Measurements from ENCODE around the gene SGSM2. TPM values are rescaled to one million over a fixed set of nuclear protein-coding genes. Genes with fewer than 3 reads are reported as not detected.

SGSM2 gene
- polyA plus RNA-seq, 1 donor from 2014 or later: 222 TPM

- H4K20me1 ChIP-seq (ENCODE audit: insufficient read depth): no peaks in the 10 kb centered on the region
- no peak overlapping the region for H3K4me2 ChIP-seq (ENCODE audit: low read length)
- no peaks in the 10 kb centered on the region for H3K79me2 ChIP-seq (replicated peaks; ENCODE audit: insufficient read depth, low read length)
- no peak for TF ChIP-seq EZH2 (IDR thresholded peaks at IDR 0.05; ENCODE audit: borderline replicate concordance, insufficient read depth, low read length, poor library complexity, severe bottlenecking)
- TF ChIP-seq RAD21 (conservative IDR thresholded peaks at IDR 0.05): no peak
- TF ChIP-seq, protein P1, sequence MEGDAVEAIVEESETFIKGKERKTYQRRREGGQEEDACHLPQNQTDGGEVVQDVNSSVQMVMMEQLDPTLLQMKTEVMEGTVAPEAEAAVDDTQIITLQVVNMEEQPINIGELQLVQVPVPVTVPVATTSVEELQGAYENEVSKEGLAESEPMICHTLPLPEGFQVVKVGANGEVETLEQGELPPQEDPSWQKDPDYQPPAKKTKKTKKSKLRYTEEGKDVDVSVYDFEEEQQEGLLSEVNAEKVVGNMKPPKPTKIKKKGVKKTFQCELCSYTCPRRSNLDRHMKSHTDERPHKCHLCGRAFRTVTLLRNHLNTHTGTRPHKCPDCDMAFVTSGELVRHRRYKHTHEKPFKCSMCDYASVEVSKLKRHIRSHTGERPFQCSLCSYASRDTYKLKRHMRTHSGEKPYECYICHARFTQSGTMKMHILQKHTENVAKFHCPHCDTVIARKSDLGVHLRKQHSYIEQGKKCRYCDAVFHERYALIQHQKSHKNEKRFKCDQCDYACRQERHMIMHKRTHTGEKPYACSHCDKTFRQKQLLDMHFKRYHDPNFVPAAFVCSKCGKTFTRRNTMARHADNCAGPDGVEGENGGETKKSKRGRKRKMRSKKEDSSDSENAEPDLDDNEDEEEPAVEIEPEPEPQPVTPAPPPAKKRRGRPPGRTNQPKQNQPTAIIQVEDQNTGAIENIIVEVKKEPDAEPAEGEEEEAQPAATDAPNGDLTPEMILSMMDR (IDR thresholded peaks at IDR 0.05; ENCODE audit: poor library complexity, severe bottlenecking): no peak
- TF ChIP-seq POLR2AphosphoS5 (IDR thresholded peaks at IDR 0.05): no peak
- no peak for TF ChIP-seq MXI1 (conservative IDR thresholded peaks at IDR 0.05; ENCODE audit: poor library complexity, severe bottlenecking)
- no peak for TF ChIP-seq EP300 (conservative IDR thresholded peaks at IDR 0.05; ENCODE audit: poor library complexity, severe bottlenecking)
- no peak for TF ChIP-seq SMC3 (conservative IDR thresholded peaks at IDR 0.05; ENCODE audit: poor library complexity)
- TF ChIP-seq, protein P2, sequence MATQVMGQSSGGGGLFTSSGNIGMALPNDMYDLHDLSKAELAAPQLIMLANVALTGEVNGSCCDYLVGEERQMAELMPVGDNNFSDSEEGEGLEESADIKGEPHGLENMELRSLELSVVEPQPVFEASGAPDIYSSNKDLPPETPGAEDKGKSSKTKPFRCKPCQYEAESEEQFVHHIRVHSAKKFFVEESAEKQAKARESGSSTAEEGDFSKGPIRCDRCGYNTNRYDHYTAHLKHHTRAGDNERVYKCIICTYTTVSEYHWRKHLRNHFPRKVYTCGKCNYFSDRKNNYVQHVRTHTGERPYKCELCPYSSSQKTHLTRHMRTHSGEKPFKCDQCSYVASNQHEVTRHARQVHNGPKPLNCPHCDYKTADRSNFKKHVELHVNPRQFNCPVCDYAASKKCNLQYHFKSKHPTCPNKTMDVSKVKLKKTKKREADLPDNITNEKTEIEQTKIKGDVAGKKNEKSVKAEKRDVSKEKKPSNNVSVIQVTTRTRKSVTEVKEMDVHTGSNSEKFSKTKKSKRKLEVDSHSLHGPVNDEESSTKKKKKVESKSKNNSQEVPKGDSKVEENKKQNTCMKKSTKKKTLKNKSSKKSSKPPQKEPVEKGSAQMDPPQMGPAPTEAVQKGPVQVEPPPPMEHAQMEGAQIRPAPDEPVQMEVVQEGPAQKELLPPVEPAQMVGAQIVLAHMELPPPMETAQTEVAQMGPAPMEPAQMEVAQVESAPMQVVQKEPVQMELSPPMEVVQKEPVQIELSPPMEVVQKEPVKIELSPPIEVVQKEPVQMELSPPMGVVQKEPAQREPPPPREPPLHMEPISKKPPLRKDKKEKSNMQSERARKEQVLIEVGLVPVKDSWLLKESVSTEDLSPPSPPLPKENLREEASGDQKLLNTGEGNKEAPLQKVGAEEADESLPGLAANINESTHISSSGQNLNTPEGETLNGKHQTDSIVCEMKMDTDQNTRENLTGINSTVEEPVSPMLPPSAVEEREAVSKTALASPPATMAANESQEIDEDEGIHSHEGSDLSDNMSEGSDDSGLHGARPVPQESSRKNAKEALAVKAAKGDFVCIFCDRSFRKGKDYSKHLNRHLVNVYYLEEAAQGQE (IDR thresholded peaks at IDR 0.05; ENCODE audit: borderline replicate concordance): no peak
- TF ChIP-seq TAF1 (IDR thresholded peaks at IDR 0.05; ENCODE audit: low read depth): no peak
- no peaks in the 10 kb centered on the region for H3K27me3 ChIP-seq (ENCODE audit: insufficient read depth, low read depth, low read length)
- H3K4me3 ChIP-seq (ENCODE audit: low read length): no peak overlapping the region
- no peak overlapping the region for H2AFZ ChIP-seq (ENCODE audit: low read depth, low read length)
- no peak overlapping the region for H3K9ac ChIP-seq (ENCODE audit: low read length)
- no peaks in the 10 kb centered on the region for H3K9me3 ChIP-seq (ENCODE audit: low read length)
- H3K36me3 ChIP-seq (ENCODE audit: insufficient read depth, low read length): no peaks in the 10 kb centered on the region
- H3K9me2 ChIP-seq (ENCODE audit: insufficient read depth, low read length): no peaks in the 10 kb centered on the region
- no peaks in the 10 kb centered on the region for H3F3A ChIP-seq (ENCODE audit: insufficient read depth, low read length, poor library complexity, severe bottlenecking)
- H3K27ac ChIP-seq (ENCODE audit: low read length): no peak overlapping the region
Observed at GRCh38 chr17:2365132-2365531, 27.8 kb downstream of the SGSM2 start.

DNA sequence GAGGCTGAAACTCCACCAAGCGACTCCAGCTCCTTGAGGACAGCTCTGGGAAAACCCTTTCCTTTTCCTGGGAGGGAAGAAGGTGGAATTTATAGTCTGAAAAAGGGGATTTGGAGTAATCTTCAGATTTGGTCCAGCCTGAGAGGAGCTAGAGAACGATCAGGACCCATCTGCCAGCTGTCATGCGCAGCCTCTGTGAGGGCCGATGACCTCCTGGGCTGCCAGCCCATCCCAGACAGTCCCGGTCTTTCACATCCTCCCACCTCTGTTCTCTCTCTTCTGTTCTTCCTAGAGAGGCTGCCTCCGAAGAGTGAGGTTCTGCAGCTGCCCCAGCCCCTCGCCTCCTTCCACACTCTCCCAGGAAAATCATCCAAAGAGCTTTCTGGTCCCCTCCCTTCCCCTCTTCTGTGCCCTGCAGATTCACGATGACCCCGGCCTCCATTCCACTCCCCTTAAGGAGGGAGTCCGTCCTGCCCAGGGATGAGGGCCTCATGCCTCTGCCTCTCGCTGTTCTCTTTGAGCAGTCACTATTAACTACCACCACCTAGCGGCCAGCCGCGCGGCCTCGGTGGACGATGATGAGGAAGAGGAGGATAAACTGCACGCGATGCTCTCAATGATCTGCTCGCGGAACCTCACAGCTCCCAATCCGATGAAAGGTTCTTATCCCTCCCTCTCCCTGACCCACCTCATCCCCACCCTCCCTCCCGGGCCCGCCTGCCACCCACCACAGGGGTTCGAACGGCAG, 29.6 kb downstream of the SGSM2 start:
- no peaks in the 10 kb centered on the region for H3F3A ChIP-seq (ENCODE audit: insufficient read depth, low read length, poor library complexity, severe bottlenecking)
- H3K9me3 ChIP-seq (ENCODE audit: low read length): no peaks in the 10 kb centered on the region
- H3K36me3 ChIP-seq (ENCODE audit: insufficient read depth, low read length): no peaks in the 10 kb centered on the region
- no peak overlapping the region for H3K9ac ChIP-seq (ENCODE audit: low read length)
- H2AFZ ChIP-seq (ENCODE audit: low read depth, low read length): no peak overlapping the region
- no peak overlapping the region for H3K4me3 ChIP-seq (ENCODE audit: low read length)
- H3K79me2 ChIP-seq (replicated peaks; ENCODE audit: insufficient read depth, low read length): no peaks in the 10 kb centered on the region
- TF ChIP-seq, protein P1 (IDR thresholded peaks at IDR 0.05; ENCODE audit: poor library complexity, severe bottlenecking): peak; percentile 31
- TF ChIP-seq EP300 (conservative IDR thresholded peaks at IDR 0.05; ENCODE audit: poor library complexity, severe bottlenecking): no peak
- no peak for TF ChIP-seq TAF1 (IDR thresholded peaks at IDR 0.05; ENCODE audit: low read depth)
- H3K27me3 ChIP-seq (ENCODE audit: insufficient read depth, low read depth, low read length): no peaks in the 10 kb centered on the region
- H3K9me2 ChIP-seq (ENCODE audit: insufficient read depth, low read length): no peaks in the 10 kb centered on the region
- H3K4me2 ChIP-seq (ENCODE audit: low read length): no peak overlapping the region
- H4K20me1 ChIP-seq (ENCODE audit: insufficient read depth): no peaks in the 10 kb centered on the region
- no peak overlapping the region for H3K27ac ChIP-seq (ENCODE audit: low read length)
